IPS-15b (cell line): ENCODE data around the gene RPL31.

Source experiments
- H3K27me3 ChIP-seq: one replicate; pipeline ENCODE4 v1.6.1; 2013; ENCODE audit warnings: low read length; ENCODE audit not compliant: control insufficient read depth, insufficient read depth
- H3K36me3 ChIP-seq: one replicate; pipeline ENCODE4 v1.6.1; 2013; ENCODE audit warnings: low read length; ENCODE audit not compliant: control insufficient read depth, insufficient read depth
- H3K4me1 ChIP-seq: one replicate; pipeline ENCODE4 v1.6.1; 2013; ENCODE audit warnings: mild to moderate bottlenecking, low read length; ENCODE audit not compliant: control insufficient read depth, insufficient read depth
- H3K4me3 ChIP-seq: one replicate; pipeline ENCODE4 v1.5.1; 2013; ENCODE audit warnings: low read depth, low read length
- H3K9ac ChIP-seq: one replicate; pipeline ENCODE4 v1.6.1; 2013; ENCODE audit warnings: low read depth, mild to moderate bottlenecking, low read length
- H3K9me3 ChIP-seq: one replicate; pipeline ENCODE4 v1.6.1; 2013; ENCODE audit warnings: mild to moderate bottlenecking, low read length; ENCODE audit not compliant: control insufficient read depth, insufficient read depth

The RPL31 gene

GRCh38 chr2:100976645-100977391 is 25.3 kb upstream of the RPL31 start:
- H3K9me3 ChIP-seq = no peaks in the 10 kb centered on the region
- H3K9ac ChIP-seq = no peak overlapping the region
- H3K27me3 ChIP-seq = no peaks in the 10 kb centered on the region
- no peaks in the 10 kb centered on the region for H3K4me1 ChIP-seq
- H3K4me3 ChIP-seq = no peak overlapping the region
- no peaks in the 10 kb centered on the region for H3K36me3 ChIP-seq

- Histone ChIP-seq H3K27me3 (no peaks in the 10 kb centered on the region), H3K9ac (no peak overlapping the region), H3K4me1 (no peaks in the 10 kb centered on the region), H3K4me3 (no peak overlapping the region), H3K36me3 (no peaks in the 10 kb centered on the region), H3K9me3 (no peaks in the 10 kb centered on the region)
These were observed 24.6 kb upstream of the RPL31 start for GRCh38 chr2:100977511-100977910.

GRCh38 chr2:100978582-100979191 is 23.4 kb upstream of the RPL31 start:
- Histone ChIP-seq H3K27me3 (no peaks in the 10 kb centered on the region), H3K4me3 (no peak overlapping the region), H3K36me3 (no peaks in the 10 kb centered on the region), H3K4me1 (no peaks in the 10 kb centered on the region), H3K9ac (no peak overlapping the region), H3K9me3 (no peaks in the 10 kb centered on the region)

GRCh38 chr2:100980046-100980445 is 22.0 kb upstream of the RPL31 start:
- no peaks in the 10 kb centered on the region for H3K4me1 ChIP-seq

GRCh38 chr2:100981011-100981410 is 21.1 kb upstream of the RPL31 start:
- Histone ChIP-seq H3K4me1 (no peaks in the 10 kb centered on the region), H3K9me3 (no peaks in the 10 kb centered on the region), H3K27me3 (no peaks in the 10 kb centered on the region), H3K9ac (no peak overlapping the region), H3K4me3 (no peak overlapping the region), H3K36me3 (no peaks in the 10 kb centered on the region)

More at GRCh38 chr2:100980046-100980445, 22.0 kb upstream of the RPL31 start:
- Histone ChIP-seq H3K36me3 (no peaks in the 10 kb centered on the region), H3K9ac (no peak overlapping the region), H3K4me3 (no peak overlapping the region), H3K27me3 (no peaks in the 10 kb centered on the region), H3K9me3 (no peaks in the 10 kb centered on the region)

GRCh38 chr2:100982431-100982861 is 19.6 kb upstream of the RPL31 start:
- Histone ChIP-seq H3K4me1 (no peaks in the 10 kb centered on the region), H3K36me3 (no peaks in the 10 kb centered on the region), H3K9ac (no peak overlapping the region), H3K27me3 (no peaks in the 10 kb centered on the region), H3K9me3 (no peaks in the 10 kb centered on the region), H3K4me3 (no peak overlapping the region)

DNA sequence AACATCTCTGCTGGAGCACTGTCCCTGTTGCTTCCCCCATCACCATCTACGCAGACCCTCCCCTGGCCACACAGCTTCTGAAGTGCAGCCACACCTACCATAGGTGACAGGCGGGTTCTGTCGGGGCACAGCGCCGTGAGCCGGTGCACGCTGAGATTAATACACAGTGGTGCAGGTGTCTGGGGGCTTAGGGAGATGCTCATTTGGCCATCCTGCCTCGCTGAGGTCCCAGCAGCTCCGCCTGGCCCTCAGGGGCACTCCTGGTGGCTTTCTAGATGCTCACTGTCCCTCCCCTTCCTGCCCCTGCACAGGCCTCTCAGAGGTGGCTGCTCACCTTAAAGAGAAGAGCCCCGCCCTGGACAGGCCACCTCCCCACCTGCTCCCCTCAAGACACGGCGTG is 18.9 kb upstream of the RPL31 start:
- Histone ChIP-seq H3K4me3 (no peak overlapping the region), H3K36me3 (no peaks in the 10 kb centered on the region), H3K9ac (no peak overlapping the region), H3K27me3 (no peaks in the 10 kb centered on the region), H3K4me1 (no peaks in the 10 kb centered on the region), H3K9me3 (no peaks in the 10 kb centered on the region)

- no peaks in the 10 kb centered on the region for H3K27me3 ChIP-seq
- no peaks in the 10 kb centered on the region for H3K4me1 ChIP-seq
- no peak overlapping the region for H3K4me3 ChIP-seq
These were observed 18.3 kb upstream of the RPL31 start for GRCh38 chr2:100983684-100984310.

DNA sequence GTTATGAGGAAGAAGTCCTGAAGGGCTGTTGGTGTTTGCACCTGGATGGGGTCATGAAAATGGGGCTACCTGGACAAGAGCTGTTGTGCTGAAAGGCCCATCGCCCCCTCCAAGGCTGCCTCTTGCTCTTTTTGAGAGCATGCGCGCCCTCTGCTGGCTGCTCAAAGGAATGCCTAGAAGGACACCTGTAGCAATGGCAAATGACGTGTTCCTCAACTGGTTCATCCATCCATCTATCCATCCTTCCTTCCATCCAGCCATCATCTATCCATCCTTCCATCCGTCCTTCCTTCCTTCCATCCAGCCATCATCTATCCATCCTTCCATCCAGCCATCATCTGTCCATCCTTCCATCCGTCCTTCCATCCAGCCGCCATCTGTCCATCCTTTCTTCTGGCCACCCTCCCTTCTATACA is 17.2 kb upstream of the RPL31 start:
- Histone ChIP-seq H3K9ac (no peak overlapping the region), H3K4me1 (no peaks in the 10 kb centered on the region), H3K27me3 (no peaks in the 10 kb centered on the region), H3K9me3 (no peaks in the 10 kb centered on the region), H3K4me3 (no peak overlapping the region), H3K36me3 (no peaks in the 10 kb centered on the region)

More at GRCh38 chr2:100983684-100984310, 18.3 kb upstream of the RPL31 start:
- no peak overlapping the region for H3K9ac ChIP-seq
- H3K9me3 ChIP-seq = no peaks in the 10 kb centered on the region
- H3K36me3 ChIP-seq = no peaks in the 10 kb centered on the region

DNA sequence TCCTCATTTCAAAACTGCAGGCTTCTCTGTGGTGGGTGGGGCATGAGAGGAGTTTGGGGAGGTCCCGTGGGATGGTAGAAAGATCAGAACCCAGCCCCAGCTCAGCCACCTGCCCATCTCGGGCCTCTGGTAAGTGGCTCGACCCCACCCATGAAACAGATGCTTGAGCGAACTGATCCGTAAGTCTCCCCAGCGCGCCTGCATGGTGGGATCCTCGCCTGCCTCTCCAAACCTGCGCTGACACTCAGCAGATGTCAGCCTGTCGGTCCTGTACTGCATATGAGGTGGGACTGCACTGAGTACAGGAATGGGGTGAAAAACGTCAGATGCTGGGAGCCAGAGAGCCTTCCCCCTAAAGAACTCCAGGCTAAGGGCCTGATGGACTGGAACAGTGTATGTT is 15.9 kb upstream of the RPL31 start:
- Histone ChIP-seq H3K9ac (no peak overlapping the region), H3K4me3 (no peak overlapping the region), H3K27me3 (no peaks in the 10 kb centered on the region), H3K36me3 (no peaks in the 10 kb centered on the region), H3K4me1 (no peaks in the 10 kb centered on the region), H3K9me3 (no peaks in the 10 kb centered on the region)

DNA sequence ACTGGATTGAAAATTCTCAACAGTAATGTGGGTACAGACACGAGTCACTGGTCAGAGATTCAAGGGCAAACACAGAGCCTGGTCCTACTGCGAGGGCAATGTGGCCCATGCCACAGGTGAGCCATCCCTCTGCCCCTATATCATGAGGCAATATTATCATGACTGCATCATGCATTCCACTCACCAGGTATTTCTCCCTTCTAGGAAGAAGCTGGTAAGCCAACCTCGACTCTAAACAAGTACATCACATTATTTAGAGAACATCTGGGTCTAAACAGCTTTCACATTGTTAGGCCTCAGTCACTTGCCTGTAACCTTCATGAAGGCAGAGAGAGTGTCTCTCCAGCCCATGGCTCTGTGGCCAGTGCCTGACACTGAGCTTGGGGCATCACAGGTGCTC is 14.6 kb upstream of the RPL31 start:
- H3K27me3 ChIP-seq = no peaks in the 10 kb centered on the region
- no peak overlapping the region for H3K9ac ChIP-seq
- no peaks in the 10 kb centered on the region for H3K36me3 ChIP-seq
- no peaks in the 10 kb centered on the region for H3K4me1 ChIP-seq
- no peaks in the 10 kb centered on the region for H3K9me3 ChIP-seq
- no peak overlapping the region for H3K4me3 ChIP-seq

DNA sequence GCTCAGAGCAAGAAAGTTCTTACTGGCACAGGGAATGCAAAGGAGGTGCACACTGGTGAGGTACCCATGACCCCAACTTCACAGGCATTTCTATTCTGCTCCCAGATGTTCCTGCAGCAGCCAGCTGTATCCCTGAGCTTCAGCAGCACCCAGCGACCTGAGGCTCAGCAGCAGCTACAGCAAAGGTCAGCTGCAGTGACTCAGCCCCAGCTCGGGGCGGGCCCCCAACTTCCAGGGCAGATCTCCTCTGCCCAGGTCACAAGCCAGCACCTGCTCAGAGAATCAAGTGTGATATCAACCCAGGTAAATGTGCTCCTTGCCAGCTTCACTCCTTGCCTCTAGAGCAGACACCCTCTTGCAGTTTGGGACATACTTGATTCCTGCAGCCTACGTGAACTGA is 14.1 kb upstream of the RPL31 start:
- Histone ChIP-seq H3K4me1 (no peaks in the 10 kb centered on the region), H3K27me3 (no peaks in the 10 kb centered on the region), H3K36me3 (no peaks in the 10 kb centered on the region), H3K9ac (no peak overlapping the region), H3K9me3 (no peaks in the 10 kb centered on the region), H3K4me3 (no peak overlapping the region)
